ENCODE results near the gene TNRC6B. TPM values are rescaled to one million over a fixed set of nuclear protein-coding genes. Genes with fewer than 3 reads are reported as not detected.

TNRC6B gene
- total RNA-seq, 6 experiments from 2014 or later, result 13.0 to 27.1 (median 22.7) TPM

DNA sequence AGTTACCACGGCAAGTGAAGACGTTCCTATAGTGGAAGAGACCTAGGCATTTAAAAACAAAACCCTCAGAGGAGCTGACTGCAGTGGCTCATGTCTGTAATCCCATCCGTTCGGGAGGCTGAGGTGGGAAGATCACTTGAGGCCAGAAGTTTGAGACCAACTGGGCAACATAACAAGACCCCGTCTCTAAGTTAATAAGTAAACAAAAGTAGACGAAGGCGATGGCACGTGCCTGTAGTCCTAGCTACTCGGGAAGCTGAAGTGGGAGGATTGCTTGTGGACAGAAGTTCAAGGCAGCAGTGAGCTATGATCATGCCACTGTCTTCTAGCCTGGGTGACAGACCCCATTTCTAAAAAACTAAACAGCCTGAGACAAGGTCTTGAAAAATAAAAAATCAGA lies 164.8 kb downstream of the TNRC6B start:
- Histone ChIP-seq H3K27ac (no peak overlapping the region), H3K9me3 (no peaks in the 10 kb centered on the region), H3K27me3 (no peaks in the 10 kb centered on the region), H3K36me3 (no peaks in the 10 kb centered on the region), H3K4me3 (no peak overlapping the region), H3K4me1 (peaks cover 0 to 10% (median 2%) of the 10 kb centered on the region in 4 donors)
- TF ChIP-seq, protein P1, sequence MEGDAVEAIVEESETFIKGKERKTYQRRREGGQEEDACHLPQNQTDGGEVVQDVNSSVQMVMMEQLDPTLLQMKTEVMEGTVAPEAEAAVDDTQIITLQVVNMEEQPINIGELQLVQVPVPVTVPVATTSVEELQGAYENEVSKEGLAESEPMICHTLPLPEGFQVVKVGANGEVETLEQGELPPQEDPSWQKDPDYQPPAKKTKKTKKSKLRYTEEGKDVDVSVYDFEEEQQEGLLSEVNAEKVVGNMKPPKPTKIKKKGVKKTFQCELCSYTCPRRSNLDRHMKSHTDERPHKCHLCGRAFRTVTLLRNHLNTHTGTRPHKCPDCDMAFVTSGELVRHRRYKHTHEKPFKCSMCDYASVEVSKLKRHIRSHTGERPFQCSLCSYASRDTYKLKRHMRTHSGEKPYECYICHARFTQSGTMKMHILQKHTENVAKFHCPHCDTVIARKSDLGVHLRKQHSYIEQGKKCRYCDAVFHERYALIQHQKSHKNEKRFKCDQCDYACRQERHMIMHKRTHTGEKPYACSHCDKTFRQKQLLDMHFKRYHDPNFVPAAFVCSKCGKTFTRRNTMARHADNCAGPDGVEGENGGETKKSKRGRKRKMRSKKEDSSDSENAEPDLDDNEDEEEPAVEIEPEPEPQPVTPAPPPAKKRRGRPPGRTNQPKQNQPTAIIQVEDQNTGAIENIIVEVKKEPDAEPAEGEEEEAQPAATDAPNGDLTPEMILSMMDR (IDR thresholded peaks at IDR 0.05), result no peak
- no peak for TF ChIP-seq POLR2A (IDR thresholded peaks at IDR 0.05)
- ATAC-seq, result no peak
- WGBS (ENCODE audit: insufficient coverage, low coverage, low lambda C conversion rate, missing lambda C conversion rate), result 36% methylated on average over 9 of the region's 9 CpGs
- DNase-seq, result no peak
- intact Hi-C loops (cut with DNase I), result no loop called here

DNA sequence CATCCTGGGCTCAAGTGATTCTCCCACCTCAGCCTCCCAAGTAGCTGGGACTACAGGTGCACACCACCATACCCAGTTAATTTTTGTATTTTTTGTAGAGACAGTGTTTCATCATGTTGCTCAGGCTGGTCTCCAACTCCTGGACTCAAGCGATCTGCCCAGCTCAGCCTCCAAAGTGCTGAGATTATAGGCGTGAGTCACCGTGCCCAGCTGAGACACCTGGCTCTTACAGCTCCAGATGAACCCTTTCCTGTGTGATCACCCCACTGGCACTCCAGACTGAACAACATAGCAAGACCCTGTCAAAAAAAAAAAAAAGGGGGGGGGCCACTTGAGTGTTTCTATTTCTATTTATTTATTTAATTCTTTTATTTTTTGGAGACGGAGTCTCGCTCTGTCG lies 167.5 kb downstream of the TNRC6B start:
- WGBS (ENCODE audit: insufficient coverage, low coverage, low lambda C conversion rate, missing lambda C conversion rate), result 80% methylated on average over 4 of the region's 6 CpGs
- H3K27ac ChIP-seq, result peak overlapping the region in 1 of 3 donors; percentile 73
- peaks cover 0 to 18% (median 4%) of the 10 kb centered on the region in 4 donors for H3K4me1 ChIP-seq
- peaks cover 0 to 10% (median under 1%) of the 10 kb centered on the region in 4 donors for H3K36me3 ChIP-seq
- intact Hi-C loops (cut with DNase I), result no loop called here
- TF ChIP-seq POLR2A (IDR thresholded peaks at IDR 0.05), result no peak
- TF ChIP-seq, protein P1 (IDR thresholded peaks at IDR 0.05), result no peak
- peak overlapping the region; percentile 76 to 84 (median 84) for H3K4me3 ChIP-seq
- no peaks in the 10 kb centered on the region for H3K9me3 ChIP-seq
- no peak for DNase-seq
- no peak for ATAC-seq
- H3K27me3 ChIP-seq, result no peaks in the 10 kb centered on the region

DNA sequence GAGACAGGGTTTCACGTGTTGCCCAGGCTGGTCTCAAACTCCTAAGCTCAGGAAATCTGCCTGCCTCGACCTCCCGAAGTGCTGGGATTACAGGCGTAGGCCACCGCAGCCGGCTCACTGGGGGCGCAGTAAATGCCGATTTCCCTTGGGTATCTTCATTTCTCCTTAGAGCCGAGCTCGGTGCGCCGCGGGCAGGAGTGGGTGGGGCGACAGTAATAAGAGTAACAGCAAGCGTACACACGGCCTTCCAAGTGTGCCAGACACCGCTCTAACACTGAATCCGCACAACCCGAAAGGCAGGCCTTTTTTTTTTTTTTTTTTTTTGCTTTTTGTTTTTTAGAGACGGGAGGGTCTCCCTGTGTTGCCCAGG lies 168.1 kb downstream of the TNRC6B start:
- ATAC-seq, result peak; percentile 21 to 42 (median 30)
- intact Hi-C loops (cut with DNase I), result no loop called here

DNA sequence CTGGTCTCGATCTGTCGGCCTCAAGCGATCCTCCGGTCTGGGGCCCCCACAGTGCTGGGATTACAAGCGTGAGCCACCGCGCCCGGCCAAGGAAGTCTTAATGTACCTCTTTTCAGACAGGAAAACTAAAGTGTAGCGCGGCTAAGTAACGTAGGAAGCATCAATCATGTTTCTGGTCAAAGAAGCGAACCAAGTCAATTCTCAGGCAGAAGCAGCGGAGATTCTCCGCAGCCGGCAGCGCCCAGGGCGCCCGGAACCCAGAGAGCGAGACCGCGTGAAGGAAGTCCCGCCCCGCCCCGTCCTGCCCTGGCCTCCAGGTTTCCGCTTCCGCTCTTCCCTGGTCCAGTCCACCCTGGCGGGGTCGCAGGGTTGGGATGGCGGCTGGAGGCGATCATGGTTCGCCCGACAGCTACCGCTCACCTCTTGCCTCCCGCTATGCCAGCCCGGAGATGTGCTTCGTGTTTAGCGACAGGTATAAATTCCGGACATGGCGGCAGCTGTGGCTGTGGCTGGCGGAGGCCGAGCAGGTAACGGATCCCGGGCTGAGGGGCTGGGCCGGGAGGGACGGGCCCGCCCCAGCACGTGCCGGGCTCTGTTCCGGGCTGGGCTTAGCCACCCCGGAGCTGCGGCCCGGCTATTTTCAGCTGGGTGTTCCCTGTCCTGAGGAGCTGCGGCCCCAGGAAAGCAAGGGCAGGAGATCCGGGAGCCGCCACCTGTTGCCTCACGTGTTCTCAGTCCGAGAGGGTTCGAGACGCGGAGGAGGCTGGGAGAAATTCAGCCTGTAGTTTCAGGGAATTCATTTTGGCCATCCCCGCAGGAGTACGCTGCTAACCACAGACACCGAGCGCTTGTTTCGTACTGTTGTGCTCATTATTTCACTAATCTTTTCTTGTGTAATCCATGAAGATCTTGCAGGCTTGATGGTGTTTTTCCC lies 168.7 kb downstream of the TNRC6B start, which contains the start of gene ADSL:
Gene ADSL, plus strand, starts transcription at position 316 of the 934 bp plus-strand sequence. Its CDS starts 59 bp downstream, at position 375.
- DNase-seq (peak; percentile 91 to 93 (median 93)), ATAC-seq (peak; percentile 96 to 99 (median 97))
- Histone ChIP-seq H3K4me1 (peaks cover 0 to 18% (median 4%) of the 10 kb centered on the region in 4 donors), H3K27me3 (no peaks in the 10 kb centered on the region), H3K36me3 (peaks cover 0 to 22% (median 7%) of the 10 kb centered on the region in 4 donors), H3K27ac (peak within 1 kb of the TSS; percentile 60 to 75 (median 73)), H3K4me3 (peak within 1 kb of the TSS; percentile 76 to 84 (median 84)), H3K9me3 (no peaks in the 10 kb centered on the region)
- intact Hi-C loops (cut with DNase I), result no loop called here
- 0% methylated on average over 27 of the region's 65 CpGs for WGBS (ENCODE audit: insufficient coverage, low coverage, low lambda C conversion rate, missing lambda C conversion rate)
- TF ChIP-seq, protein P1 (IDR thresholded peaks at IDR 0.05), result peak in 1 of 4 donors; percentile 4
- TF ChIP-seq POLR2A (IDR thresholded peaks at IDR 0.05), result peak; percentile 86

More for the DNA sequence above, 168.1 kb downstream of the TNRC6B start:
- H3K4me3 ChIP-seq, result peak overlapping the region; percentile 76 to 84 (median 84)
- TF ChIP-seq, protein P1 (IDR thresholded peaks at IDR 0.05), result no peak
- TF ChIP-seq POLR2A (IDR thresholded peaks at IDR 0.05), result no peak
- H3K27ac ChIP-seq, result peak overlapping the region; percentile 60 to 75 (median 73)
- peak in 2 of 3 donors; percentile 49 to 50 for DNase-seq
- 1% methylated on average over 10 of the region's 20 CpGs for WGBS (ENCODE audit: insufficient coverage, low coverage, low lambda C conversion rate, missing lambda C conversion rate)
- H3K36me3 ChIP-seq, result peaks cover 0 to 16% (median 3%) of the 10 kb centered on the region in 4 donors
- peaks cover 0 to 18% (median 4%) of the 10 kb centered on the region in 4 donors for H3K4me1 ChIP-seq
- no peaks in the 10 kb centered on the region for H3K9me3 ChIP-seq
- no peaks in the 10 kb centered on the region for H3K27me3 ChIP-seq

Data from right lobe of liver (tissue), 6 donors.